Stimulated activated CD8-positive, alpha-beta memory T cell treated with anti-CD3 and anti-CD28 coated beads, Interleukin-12 subunit alpha, Interleukin-12 subunit beta, amount 100 ng/mL, for 24 hours (primary cell): ENCODE results near the gene HLA-B.

Experiments used
- DNase-seq: peaks from one replicate; pipeline ENCODE4 v3.0.0-alpha.2; 2020; ENCODE audit errors: extremely low read depth

HLA-B gene

DNA sequence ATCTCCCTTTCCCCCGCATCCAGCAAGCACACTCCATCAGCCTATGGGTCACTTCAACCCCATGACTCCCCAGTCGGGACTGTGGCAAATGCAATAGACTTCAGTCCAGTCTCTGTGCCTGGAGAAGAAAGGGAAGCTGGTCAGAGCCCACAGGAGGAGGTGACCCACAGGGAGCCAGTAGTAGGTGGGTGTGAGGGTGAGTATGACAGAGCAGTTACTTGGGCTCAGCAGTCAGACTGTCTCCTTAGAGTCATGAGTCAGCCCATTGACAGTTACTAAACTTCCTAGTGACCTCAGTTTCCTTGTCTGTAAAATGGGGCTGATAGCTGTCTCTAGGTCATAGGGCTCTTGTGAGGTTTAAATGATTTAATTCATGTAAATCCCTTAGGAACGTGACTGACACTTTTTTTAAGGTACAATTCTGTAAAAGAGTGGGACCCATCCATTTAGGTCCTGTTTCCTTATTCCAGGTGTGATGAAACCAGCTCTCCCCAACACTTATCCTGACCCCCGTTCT, 51.2 kb downstream of the HLA-B start:
- DNase-seq = no peak

DNA sequence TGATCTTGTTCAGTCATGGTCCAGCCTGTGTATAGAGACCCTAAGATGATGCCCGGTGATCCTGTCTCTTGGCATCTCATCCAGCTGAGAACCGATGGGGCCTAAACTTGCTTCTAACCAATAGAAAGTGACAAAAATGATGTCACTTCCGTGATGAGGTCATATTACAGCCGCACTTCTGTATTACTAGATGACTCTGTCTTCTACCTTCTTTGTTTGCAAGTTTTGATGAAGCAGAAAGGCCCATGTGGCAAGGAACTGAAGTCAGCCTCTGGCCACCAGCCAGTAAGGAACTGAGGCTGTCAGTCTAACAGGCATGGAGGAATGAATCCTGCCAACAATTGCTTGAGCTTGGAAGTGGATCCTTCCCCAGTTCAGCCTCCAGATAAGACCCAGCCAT, 52.3 kb downstream of the HLA-B start:
- DNase-seq = no peak
